Activated CD4-positive, alpha-beta T cell treated with anti-CD3 and anti-CD28 coated beads for 4 hours (primary cell): ENCODE data around the gene SH2D5.
"Not testable (repeated sequence)": the region's sequence is repeated elsewhere in the genome, so short reads cannot be mapped to it uniquely, and the experiment has no call there.

ENCODE experiments used
- DNase-seq, 2 donors: peaks; one replicate each; pipeline ENCODE4 v3.0.0-alpha.2; 2020

The SH2D5 gene

DNA sequence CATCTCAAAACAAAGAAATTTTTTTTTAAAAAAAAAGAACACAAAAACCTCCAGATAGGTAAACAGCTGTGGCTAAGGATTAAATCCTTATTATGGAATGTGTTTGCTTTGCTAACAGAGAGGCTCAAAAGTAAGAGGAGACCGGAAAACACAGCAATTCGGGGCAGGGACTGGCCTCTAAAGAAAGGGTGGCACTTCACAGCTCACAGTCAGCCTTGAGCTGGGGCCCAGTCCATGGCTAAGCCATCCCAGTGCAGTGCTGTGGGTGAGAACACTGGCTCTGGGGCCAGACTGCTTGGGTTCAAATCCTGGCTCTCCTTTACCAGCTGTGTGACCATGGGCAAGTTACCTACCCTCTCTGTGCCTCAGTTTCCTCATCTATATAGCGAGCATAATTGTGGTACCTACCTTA, 42.9 kb downstream of the SH2D5 start:
- no peak for DNase-seq

DNA sequence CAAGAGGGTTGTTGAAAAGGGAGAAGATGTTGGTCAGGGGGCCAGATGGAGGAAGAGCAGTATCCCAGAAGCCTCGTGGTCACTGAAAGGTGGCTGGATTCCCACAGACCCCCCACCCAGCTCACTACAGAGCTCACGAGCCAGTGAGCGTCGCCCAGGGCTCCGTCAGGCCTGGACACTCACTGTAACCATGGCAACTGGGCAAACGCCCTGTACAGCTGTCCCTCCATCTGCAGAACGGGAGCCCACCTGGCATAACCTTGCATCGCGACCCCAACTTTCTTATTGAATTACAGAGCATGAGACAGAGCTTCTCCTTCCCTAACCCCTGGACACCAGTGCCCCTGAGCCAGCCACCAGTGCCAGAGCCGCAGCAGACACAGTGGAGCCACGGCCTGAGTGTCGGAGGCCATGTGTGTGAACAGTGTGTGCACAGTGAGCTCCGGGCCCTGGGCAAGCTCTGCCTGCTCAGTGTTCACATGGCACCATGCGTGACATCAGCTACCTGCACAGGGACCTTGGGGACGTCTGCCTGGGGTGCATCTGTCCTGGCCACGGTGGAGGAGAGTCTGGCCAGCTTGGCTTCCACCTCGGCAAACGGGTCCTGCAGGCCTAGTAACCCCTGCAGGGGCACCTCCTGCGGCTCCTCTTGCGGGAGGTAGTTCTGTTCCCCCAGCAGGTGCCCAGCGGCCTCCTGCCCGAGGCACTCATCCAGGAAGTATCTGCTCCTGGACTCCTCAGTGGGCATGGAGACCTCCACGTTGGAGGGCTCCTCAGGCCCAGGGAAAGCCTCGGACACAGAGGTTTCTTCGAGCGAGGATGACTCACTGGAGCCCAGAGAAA, 45.4 kb downstream of the SH2D5 start:
- no peak for DNase-seq

DNA sequence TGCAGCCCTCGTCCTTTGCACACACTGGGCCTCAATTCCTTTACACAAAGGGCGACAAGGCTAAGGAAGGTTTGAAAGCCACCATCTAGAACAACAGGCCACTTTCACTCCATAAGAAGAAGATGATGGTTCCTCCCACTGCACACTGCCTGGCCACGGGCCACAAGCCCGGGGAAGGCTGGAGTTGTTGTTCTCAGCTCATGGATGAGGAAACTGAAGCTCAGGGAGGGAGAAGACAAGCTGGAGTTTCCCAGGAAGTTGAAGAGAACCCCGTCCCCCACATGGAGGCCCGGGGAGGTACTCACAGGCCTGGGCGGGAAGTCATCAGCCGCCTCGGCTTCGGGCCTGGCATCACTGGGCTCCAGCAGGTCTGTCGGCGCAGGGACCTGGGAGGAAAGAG, 46.8 kb downstream of the SH2D5 start:
- DNase-seq: no peak

DNA sequence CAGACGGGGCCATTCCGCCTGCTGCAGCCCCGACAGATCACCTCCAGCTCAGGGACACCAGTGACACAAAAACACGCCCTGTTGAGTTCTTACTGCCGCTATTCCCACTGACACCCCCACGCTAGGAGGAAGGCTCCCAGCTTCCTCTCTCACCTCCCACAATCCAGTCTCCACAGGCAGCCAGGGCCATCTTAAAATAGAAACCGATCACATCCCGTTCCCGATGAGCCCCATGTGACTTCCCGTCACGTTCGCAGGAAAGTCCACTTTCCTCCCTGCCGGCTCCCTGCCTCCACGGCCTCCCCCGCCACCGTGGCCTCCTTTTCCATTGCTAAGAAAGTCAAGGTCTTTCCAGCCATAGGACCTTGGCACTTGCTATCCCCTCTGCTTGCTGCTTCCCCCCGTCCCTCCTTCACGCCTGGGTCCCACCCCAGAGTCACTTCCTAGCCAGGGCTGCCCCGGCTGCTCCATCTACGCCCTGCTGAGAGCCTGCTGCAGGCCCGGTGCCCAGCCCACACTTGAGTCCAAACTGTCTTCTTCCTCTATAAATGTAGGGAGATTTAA, 47.3 kb downstream of the SH2D5 start:
- DNase-seq: no peak

DNA sequence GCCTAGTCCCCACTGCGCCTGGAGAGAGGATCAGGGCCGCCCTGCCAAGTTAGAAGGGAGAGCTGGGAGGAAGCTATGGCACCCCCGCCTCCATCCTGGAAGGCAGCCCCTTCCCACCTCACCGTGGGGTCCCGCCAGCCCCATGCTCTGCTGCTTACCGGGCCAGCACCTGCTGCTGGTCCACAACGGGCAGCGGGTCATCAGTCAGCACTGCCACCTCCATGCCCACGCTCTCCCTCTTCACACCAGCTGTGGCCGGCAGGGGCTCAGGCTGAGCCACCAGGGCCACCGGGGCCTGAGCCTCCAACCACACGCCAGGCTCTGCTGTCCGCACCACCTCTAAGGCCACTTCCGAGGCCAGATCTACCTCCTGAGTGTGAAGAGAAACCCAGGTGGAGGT, 47.9 kb downstream of the SH2D5 start:
- DNase-seq: no peak

DNA sequence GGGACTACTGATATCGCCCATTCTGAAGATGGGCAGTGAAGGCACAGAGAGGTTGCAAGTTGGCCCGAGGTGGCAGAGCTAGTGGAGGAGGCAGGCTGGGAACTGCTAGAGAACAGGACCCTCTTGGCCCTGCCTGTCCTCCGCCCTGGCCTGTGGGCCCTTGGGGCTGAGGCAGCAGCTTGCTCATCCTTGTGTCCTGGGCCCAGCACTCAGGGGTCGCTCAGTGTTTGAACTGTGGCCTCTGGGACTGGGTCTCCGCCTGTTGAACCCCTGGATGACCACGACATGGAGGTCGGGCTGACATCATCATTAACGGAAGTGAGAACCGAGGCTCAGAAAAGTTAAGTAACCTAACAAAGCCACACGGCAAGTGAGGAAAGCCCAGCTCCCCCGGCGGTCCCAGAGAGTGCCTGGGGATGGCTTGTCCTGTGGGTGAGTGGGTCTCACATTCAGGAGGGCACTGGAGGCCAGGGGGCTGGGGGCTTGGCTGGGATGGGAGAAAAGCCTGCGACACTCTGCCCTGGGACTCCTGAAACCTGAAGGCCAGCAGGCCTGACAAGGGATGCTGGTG, 48.4 kb downstream of the SH2D5 start:
- DNase-seq: no peak

DNA sequence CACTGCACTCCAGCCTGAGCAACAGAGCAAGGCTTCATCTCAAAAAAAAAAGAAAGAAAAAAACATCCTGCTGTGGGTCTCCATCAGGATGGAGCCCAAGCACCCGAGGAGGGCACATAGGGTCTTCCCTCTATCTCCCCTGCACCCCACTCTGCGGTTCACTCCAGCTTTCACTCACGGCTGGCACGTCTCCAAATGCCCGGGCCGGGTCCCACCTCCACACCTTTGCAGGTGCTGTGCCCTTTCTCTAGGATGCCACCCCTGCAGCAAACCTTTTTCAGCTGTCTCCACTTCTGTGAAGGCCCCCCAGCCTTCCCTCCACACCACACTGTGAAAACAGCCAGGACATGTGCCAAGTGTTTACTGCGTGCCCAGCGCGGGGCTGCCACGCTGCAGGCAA, 48.9 kb downstream of the SH2D5 start:
- no peak for DNase-seq

DNA sequence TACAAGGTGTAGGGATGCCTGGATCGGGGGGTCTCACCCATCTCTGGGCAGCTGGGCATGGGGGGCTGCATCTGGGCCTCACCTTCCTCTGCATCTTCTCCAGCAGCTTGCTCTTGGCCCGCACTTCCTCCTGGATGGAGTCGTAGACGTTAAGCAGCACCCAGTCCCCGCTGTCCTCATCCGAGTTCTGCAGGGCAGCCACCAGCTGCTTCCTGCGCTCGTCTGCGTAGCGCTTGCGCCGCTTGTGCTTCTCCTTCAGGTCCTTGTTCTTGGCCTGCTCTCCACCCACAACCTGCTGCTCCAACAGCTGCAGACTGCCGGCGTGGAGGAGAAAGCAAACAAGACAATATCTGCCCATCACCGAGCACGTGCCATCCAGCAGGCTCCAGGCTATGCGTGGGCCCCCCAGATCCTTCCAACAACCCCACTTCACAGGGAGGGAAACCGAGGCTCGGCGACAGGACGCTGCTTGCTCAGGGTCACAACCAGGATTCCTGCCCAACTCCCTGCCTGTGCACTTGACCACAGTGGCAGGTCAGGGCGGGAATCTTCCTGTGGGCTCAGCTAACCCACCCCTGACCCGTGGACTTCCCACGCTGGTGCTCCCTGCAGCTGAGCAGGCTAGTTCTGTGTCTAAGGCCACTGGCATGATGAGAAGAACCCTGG, 49.8 kb downstream of the SH2D5 start:
- DNase-seq: no peak

DNA sequence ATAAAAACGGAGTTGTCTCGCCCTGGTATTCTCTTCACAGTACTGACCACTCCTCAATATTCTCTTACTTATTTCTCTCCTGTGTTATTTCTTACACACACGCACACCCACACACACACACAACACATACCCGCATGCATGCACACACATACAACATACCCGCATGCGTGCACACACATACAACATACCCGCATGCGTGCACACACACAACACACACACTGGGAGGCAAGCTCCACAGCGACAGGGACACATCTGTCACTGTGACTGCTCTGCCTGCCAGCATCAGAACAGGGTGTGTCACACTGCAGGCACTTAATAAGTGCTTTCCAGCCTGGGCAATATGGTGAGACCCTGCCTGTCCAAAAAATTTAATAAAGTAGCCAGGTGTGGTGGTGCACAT, 50.5 kb downstream of the SH2D5 start:
- DNase-seq: no peak

DNA sequence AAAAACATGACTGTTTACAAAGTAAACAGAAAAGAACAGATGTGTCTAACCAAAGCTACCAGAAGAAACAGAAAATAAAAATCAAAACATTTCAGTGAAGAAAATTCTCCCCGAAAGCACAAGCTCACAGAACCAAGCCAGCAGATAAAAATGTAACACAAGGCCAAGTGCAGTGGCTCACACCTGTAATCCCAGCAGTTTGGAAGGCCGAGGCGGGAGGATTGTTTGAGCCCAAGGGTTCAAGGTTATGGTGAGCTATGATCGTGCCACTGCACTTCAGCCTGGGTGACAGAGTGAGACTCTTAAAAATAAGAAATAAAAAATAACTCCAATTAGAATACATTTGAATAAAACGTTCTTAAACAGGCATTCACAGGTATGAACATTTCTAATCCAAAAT, 52.2 kb downstream of the SH2D5 start:
- no peak for DNase-seq

DNA sequence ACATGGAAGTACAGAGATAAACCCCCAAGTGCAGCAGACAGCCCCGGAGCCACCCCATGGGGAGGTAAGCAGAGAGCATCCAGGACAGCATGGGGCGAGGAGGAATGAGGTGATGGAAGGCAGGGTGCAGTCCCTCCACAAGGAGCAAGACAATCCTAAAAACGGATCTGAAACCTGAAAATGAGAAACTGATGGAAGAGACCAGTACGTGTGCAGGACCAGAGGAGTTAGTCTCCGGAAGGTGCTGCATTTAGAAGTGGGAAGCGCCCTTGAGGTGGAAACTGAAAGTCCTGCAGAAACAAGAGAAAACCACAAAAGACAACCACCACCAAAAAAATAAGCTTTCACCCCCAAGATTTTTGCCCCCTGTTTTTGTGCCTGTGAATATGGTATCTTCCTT, 53.9 kb downstream of the SH2D5 start:
- DNase-seq: no peak

DNA sequence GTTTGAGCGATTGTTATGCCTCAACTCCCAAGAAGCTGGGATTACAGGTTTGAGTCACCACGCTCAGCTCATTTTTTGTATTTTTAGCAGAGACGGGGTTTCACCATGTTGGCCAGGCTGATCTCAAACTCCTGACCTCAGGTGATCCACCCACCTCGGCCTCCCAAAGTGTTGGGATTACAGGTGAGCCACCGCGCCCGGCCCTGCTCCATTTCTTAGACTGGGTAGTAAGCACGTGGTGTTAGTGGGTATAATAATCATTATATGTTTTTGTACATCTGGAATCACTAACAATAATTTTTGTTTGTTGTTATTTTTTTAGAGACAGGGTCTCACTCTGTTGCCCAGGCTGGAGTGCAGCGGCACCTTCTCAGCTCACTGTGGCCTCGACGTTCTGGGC, 58.9 kb downstream of the SH2D5 start:
- not testable (repeated sequence) for DNase-seq

DNA sequence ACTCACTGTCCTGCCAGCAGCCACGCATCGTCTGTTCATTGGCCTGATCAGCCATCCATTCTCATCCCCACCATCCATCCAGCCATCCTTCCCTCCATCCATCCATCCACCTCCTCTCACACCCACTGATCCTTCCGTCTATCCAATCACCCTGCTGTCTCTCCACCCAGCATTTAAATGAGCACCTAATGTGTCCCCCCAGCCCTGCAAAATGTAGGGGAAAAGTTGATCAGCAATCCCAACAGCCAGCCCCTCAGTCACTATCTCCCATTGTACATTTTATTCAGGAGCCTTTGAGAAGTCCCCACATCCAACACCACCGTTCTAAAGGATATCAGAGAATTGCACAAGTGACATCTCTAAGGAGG, 60.3 kb downstream of the SH2D5 start:
- no peak for DNase-seq

DNA sequence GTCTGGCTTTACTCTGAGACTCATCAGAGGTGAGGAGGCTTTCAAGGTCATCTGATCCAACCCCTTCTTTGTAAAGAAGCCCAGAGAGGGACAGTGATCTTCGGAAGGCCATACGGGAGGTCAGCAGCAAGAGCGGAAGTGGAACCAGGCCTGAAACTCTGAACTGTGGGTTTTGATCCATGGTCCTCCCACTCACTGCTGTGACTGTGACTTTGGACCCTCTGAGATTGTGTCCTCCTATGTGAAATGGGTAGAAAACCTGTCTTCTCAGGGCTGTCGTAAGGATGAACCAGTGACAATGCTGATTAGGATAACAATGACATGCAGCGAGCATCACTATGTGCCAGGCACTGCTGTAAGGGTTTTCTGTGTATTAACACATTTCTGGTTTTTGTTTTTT, 61.6 kb downstream of the SH2D5 start:
- DNase-seq: no peak
